ENCODE measurements around the gene TENM4. TPM values are rescaled to one million over a fixed set of nuclear protein-coding genes. Genes with fewer than 3 reads are reported as not detected.

Gene TENM4
- total RNA-seq, 2 donors from 2014 or later = 2.6 to 6.8 TPM

DNA sequence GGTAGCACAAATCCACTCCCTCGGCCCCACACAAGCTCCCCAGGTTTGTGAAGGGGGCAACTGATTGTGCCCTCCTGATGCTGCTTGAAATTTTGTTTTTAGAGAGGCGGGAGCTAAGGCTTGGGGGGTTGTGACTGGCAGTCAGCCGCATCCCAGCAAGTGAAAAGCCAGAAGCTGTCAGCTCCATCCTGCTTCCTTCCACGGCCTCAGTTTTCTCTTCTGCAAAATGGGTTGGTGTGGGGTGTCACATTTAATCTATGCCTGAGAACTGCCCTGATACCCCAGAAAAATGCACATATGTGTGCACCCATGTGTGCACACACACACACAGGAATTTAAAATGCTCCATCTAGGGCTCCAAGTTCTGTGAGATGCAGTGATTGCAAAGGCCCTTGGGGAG lies 358.6 kb downstream of the TENM4 start:
- no peak overlapping the region for H3K27ac ChIP-seq
- H3K9me3 ChIP-seq = no peaks in the 10 kb centered on the region
- TF ChIP-seq POLR2AphosphoS5 (IDR thresholded peaks at IDR 0.05) (no peak), POLR2A (IDR thresholded peaks at IDR 0.05) (no peak)
- TF ChIP-seq, protein P1, sequence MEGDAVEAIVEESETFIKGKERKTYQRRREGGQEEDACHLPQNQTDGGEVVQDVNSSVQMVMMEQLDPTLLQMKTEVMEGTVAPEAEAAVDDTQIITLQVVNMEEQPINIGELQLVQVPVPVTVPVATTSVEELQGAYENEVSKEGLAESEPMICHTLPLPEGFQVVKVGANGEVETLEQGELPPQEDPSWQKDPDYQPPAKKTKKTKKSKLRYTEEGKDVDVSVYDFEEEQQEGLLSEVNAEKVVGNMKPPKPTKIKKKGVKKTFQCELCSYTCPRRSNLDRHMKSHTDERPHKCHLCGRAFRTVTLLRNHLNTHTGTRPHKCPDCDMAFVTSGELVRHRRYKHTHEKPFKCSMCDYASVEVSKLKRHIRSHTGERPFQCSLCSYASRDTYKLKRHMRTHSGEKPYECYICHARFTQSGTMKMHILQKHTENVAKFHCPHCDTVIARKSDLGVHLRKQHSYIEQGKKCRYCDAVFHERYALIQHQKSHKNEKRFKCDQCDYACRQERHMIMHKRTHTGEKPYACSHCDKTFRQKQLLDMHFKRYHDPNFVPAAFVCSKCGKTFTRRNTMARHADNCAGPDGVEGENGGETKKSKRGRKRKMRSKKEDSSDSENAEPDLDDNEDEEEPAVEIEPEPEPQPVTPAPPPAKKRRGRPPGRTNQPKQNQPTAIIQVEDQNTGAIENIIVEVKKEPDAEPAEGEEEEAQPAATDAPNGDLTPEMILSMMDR (IDR thresholded peaks at IDR 0.05) = no peak
- no peaks in the 10 kb centered on the region for H3K4me1 ChIP-seq (replicated peaks)
- H3K36me3 ChIP-seq = no peaks in the 10 kb centered on the region
- no peaks in the 10 kb centered on the region for H3K27me3 ChIP-seq (replicated peaks; ENCODE audit: insufficient read depth)
- H3K4me3 ChIP-seq = no peak overlapping the region
- 88% methylated on average over 4 of the region's 4 CpGs for WGBS
- intact Hi-C loops (cut with DNase I) = no loop called here
- DNase-seq (ENCODE audit: low spot score) = no peak

DNA sequence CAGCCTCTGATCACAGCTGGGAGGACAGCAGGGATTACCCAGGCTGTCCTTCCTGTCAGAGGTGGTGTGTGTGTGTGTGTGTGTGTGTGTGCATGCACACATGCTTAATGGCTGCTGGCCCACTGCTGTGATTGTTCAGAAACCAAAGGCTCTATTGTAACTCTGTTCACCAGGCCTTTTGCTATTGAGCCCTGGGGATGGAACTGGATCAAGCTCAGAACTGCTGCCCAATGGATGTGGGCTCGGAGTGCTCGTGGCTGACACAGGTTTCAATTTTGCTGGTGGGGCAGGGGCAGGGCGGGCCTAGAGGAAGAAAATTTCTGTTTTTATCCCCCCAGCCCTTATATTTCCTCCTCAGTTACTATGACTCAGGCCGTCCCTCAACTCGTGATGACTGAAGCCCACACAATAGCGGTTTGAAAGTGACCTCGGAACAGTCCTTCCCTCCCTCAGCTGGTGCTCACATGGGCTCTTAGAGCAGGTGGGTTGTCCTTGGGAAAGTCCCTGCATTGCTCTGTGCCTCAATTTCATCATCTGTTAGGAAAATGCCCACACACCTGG lies 359.3 kb downstream of the TENM4 start:
- no peak overlapping the region for H3K4me3 ChIP-seq
- H3K27me3 ChIP-seq (replicated peaks; ENCODE audit: insufficient read depth) = no peaks in the 10 kb centered on the region
- no peaks in the 10 kb centered on the region for H3K4me1 ChIP-seq (replicated peaks)
- intact Hi-C loops (cut with DNase I) = no loop called here
- no peak for DNase-seq (ENCODE audit: low spot score)
- no peaks in the 10 kb centered on the region for H3K36me3 ChIP-seq
- TF ChIP-seq POLR2A (IDR thresholded peaks at IDR 0.05) (no peak), POLR2AphosphoS5 (IDR thresholded peaks at IDR 0.05) (no peak)
- TF ChIP-seq, protein P1 (IDR thresholded peaks at IDR 0.05) = no peak
- H3K27ac ChIP-seq = no peak overlapping the region
- H3K9me3 ChIP-seq = no peaks in the 10 kb centered on the region
- 94% methylated on average over 7 of the region's 7 CpGs for WGBS

- no peak for DNase-seq (ENCODE audit: low spot score)
- TF ChIP-seq, protein P1 (IDR thresholded peaks at IDR 0.05) = no peak
- no peak for TF ChIP-seq POLR2A (IDR thresholded peaks at IDR 0.05)
- TF ChIP-seq POLR2AphosphoS5 (IDR thresholded peaks at IDR 0.05) = no peak
- H3K9me3 ChIP-seq = no peaks in the 10 kb centered on the region
- no peaks in the 10 kb centered on the region for H3K27me3 ChIP-seq (replicated peaks; ENCODE audit: insufficient read depth)
- H3K27ac ChIP-seq = no peak overlapping the region
- H3K4me3 ChIP-seq = no peak overlapping the region
- intact Hi-C loops (cut with DNase I) = no loop called here
- H3K4me1 ChIP-seq (replicated peaks) = no peaks in the 10 kb centered on the region
- no peaks in the 10 kb centered on the region for H3K36me3 ChIP-seq
These were observed 360.3 kb downstream of the TENM4 start for GRCh38 chr11:79080551-79080950.

DNA sequence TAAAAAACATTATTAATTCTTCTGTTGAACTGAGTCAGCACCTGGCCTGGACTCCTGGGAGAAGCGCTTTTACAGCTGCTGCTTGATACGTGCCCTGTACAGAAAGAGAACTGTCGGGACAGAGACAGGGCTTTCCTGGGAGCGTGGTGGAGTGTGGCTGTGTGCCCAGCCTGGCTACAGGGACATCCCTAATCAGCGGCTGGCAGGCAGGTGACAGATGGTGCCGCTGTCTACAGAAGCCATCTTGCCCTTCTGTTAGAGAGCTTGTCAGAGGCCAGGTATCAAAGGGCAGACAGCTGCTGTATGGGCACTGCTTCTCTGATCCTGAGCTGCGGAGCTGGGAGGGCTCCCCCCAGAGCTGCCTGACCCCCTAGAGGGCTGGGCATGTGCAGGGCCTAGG lies 361.8 kb downstream of the TENM4 start:
- H3K9me3 ChIP-seq = no peaks in the 10 kb centered on the region
- DNase-seq (ENCODE audit: low spot score) = no peak
- H3K4me1 ChIP-seq (replicated peaks) = no peaks in the 10 kb centered on the region
- H3K4me3 ChIP-seq = no peak overlapping the region
- no peaks in the 10 kb centered on the region for H3K27me3 ChIP-seq (replicated peaks; ENCODE audit: insufficient read depth)
- TF ChIP-seq POLR2AphosphoS5 (IDR thresholded peaks at IDR 0.05) = no peak
- TF ChIP-seq, protein P1 (IDR thresholded peaks at IDR 0.05) = no peak
- TF ChIP-seq POLR2A (IDR thresholded peaks at IDR 0.05) = no peak
- intact Hi-C loops (cut with DNase I) = loop anchor here (10.0 kb wide), 1 partner anchor 284 kb away; no protein-coding TSS in a partner anchor
- WGBS = 56% methylated on average over 7 of the region's 7 CpGs
- no peak overlapping the region for H3K27ac ChIP-seq
- no peaks in the 10 kb centered on the region for H3K36me3 ChIP-seq

DNA sequence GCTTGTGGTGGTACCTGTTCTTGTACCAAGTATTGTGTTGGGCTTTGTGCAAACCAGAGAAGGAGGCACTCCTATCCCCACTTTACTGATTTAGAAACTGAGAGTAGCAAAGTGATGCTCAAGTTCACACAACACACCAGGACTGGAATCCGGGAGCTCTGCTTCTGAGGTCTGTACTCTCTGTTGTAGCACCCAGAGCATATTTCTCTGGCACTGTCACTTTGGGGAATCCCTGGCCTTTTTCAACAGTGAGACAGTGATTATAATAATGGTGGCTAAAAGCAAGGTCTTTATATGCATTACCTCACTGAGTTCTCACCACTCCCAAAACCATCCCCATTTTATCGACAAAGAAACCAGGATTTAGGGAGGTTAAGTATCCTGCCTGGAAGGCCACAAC lies 362.4 kb downstream of the TENM4 start:
- no peaks in the 10 kb centered on the region for H3K4me1 ChIP-seq (replicated peaks)
- intact Hi-C loops (cut with DNase I) = loop anchor here (10.0 kb wide), 1 partner anchor 284 kb away; no protein-coding TSS in a partner anchor
- H3K27me3 ChIP-seq (replicated peaks; ENCODE audit: insufficient read depth) = no peaks in the 10 kb centered on the region
- TF ChIP-seq POLR2A (IDR thresholded peaks at IDR 0.05) (no peak), POLR2AphosphoS5 (IDR thresholded peaks at IDR 0.05) (no peak)
- TF ChIP-seq, protein P1 (IDR thresholded peaks at IDR 0.05) = no peak
- H3K27ac ChIP-seq = no peak overlapping the region
- no peaks in the 10 kb centered on the region for H3K36me3 ChIP-seq
- no peak overlapping the region for H3K4me3 ChIP-seq
- H3K9me3 ChIP-seq = no peaks in the 10 kb centered on the region
- 72% methylated on average over 2 of the region's 2 CpGs for WGBS
- no peak for DNase-seq (ENCODE audit: low spot score)
